Neural progenitor cell (in vitro differentiated cells): Measurements from ENCODE around the gene CYTH1.

Source experiments
- CTCF ChIP-seq: fragments of 200-600 bp; sonication (generic); IDR thresholded peaks from 2 replicates; pipeline ENCODE4 v1.5.1; 2017; ENCODE audit warnings: antibody characterized with exemption, mild to moderate bottlenecking
- EZH2 ChIP-seq: fragments of 200-600 bp; sonication (generic); IDR thresholded peaks from 2 replicates; pipeline ENCODE4 v1.6.1; 2017; ENCODE audit warnings: antibody characterized with exemption, mild to moderate bottlenecking, moderate library complexity
- EZH2phosphoT487 ChIP-seq: fragments of 200-600 bp; sonication (generic); IDR thresholded peaks from 2 replicates; pipeline ENCODE4 v1.6.1; 2017; ENCODE audit warnings: antibody characterized with exemption

DNA sequence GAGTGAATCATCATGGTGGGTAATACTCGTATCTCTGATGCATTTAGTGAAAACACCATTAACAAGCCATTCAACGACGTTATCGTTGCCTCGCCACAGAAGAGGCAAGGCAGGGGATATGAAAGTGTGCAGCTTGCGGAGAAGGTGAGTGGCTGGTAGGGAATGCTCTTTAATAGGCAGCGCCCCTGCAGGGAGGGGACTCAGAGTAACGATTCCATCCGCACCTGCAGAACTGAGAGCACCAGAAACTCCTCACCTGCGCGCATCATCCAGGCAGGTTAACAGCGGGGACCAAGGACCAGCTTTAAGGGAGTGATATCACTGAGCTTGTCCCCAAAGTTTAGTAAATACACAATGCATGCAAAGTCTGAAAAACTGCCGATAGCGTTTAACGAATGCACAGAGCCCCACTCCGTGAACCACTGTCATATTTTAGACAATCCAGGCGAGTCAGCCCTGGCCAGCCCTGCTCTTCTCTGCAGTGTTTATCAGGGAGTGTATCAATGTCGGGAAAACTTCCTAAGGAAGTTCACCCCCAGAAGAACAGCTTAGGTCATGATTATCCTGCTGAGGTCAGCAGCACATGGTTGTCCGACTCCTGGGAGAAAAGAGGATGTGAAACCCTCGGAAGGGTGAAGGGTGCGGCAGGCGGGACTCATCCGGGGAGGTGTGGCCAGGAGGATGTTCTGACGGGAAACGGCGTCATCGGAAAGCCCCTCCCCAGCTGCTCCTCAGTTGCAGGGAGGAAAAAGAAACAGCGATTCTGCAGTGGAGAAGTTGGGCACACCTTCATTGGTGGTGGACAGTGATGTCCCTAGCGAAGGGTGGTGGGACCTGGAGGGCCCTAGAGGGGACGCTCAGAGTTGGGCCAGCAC, 136.4 kb downstream of the CYTH1 start:
- TF ChIP-seq CTCF (no peak), EZH2 (no peak), EZH2phosphoT487 (no peak)
